ENCODE data around the gene PMEPA1. TPM values are rescaled to one million over a fixed set of nuclear protein-coding genes. Genes with fewer than 3 reads are reported as not detected.
A peak's percentile ranks its signal among the peaks of the same experiment; 100 is the strongest.

Gene PMEPA1
- 59.4 and 62.5 TPM in 2 replicates for total RNA-seq

- H3K4me3 ChIP-seq (ENCODE audit: low read depth, low read length) = peak within 1 kb of the TSS; percentile 98
- no peak for DNase-seq (ENCODE audit: low read depth)
- TF ChIP-seq CTCF (conservative IDR thresholded peaks at IDR 0.05; ENCODE audit: low read depth, low read length) = no peak
Observed at GRCh38 chr20:57709823-57710799, at the start of gene PMEPA1. TSS of gene PMEPA1 (minus strand) at chr20:57710015. CDS start at chr20:57709582, 433 bp downstream.

GRCh38 chr20:57757767-57758166 lies 48.0 kb upstream of the PMEPA1 start:
- H3K4me3 ChIP-seq (ENCODE audit: low read depth, low read length) = no peak overlapping the region
- DNase-seq (ENCODE audit: low read depth) = no peak

DNA sequence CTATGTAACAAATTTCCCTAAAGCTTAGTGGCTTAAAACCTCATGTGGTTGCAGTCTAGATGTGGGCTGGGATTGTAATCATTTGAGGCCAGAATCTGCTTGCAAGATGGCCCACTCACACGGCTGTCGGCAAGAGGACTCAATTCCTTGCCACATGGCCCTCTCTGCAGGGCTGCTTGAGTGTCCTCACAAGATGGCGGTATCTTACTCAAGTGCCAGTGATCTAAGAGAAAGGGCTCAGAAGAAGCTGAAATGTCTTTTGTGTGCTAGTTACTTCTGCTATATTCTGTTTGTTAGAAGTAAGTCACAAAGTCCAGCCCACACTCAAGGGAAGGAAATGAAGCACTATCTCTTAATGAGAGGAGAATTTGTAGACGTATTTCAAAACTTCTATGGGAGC lies 47.1 kb upstream of the PMEPA1 start:
- no peak for TF ChIP-seq CTCF (conservative IDR thresholded peaks at IDR 0.05; ENCODE audit: low read depth, low read length)
- no peak for DNase-seq (ENCODE audit: low read depth)
- no peak overlapping the region for H3K4me3 ChIP-seq (ENCODE audit: low read depth, low read length)

More at GRCh38 chr20:57757767-57758166, 48.0 kb upstream of the PMEPA1 start:
- no peak for TF ChIP-seq CTCF (conservative IDR thresholded peaks at IDR 0.05; ENCODE audit: low read depth, low read length)

DNA sequence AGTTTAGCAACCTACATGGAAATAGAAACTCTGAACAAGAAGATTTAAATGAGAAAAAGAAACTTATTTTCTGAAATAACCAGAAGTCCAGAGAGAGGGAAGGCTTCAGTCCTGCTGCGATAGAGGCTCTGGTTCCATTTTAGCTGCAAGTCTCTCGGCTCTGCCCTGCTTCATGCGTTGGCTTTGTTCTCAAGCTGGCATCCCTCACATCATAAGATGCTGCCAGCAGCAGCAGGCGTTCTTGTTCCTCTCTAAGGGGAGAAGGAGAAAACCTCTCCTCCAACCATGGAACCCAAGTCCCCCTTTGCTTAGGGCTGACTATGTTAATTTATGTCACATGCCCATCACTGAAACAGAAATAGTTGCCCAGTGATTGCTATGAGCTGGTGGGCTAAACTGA lies 46.4 kb upstream of the PMEPA1 start:
- no peak overlapping the region for H3K4me3 ChIP-seq (ENCODE audit: low read depth, low read length)
- no peak for TF ChIP-seq CTCF (conservative IDR thresholded peaks at IDR 0.05; ENCODE audit: low read depth, low read length)
- no peak for DNase-seq (ENCODE audit: low read depth)

- TF ChIP-seq CTCF (conservative IDR thresholded peaks at IDR 0.05; ENCODE audit: low read depth, low read length) = no peak
- no peak for DNase-seq (ENCODE audit: low read depth)
- no peak overlapping the region for H3K4me3 ChIP-seq (ENCODE audit: low read depth, low read length)
Observed at GRCh38 chr20:57755609-57756008, 45.8 kb upstream of the PMEPA1 start.

DNA sequence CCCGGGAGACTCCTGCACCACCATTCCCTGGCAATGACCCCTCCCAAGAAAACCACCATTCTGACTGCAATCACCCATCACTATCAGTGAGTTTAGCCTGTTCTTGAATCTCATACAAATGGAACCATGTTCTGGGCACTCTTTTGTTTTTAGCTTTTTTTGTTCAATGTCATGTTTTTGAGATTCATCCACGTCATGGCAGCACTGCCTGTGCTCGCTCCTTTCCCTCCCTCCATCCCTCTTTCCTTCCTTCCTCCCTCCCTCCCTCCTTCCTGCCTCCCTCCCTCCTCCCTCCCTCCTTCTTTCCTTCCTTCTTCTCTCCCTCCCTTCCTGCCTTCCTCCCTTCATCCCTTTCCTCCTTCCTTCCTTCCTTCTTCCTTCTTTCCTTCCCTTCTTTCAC lies 44.4 kb upstream of the PMEPA1 start:
- no peak overlapping the region for H3K4me3 ChIP-seq (ENCODE audit: low read depth, low read length)
- no peak for TF ChIP-seq CTCF (conservative IDR thresholded peaks at IDR 0.05; ENCODE audit: low read depth, low read length)
- no peak for DNase-seq (ENCODE audit: low read depth)
